BLaER1 treated with 17β-estradiol and CSF1 and Interleukin-3, amounts not matched to agents 10 nM and 100 nM (cell line): Measurements from ENCODE around the gene WDR74.

ENCODE experiments used
- H3K27ac ChIP-seq, 11 experiments: shearing (Covaris generic); formaldehyde crosslinking; 2 replicates each; pipeline ENCODE4 v1.8.1; 2022
- H3K27me3 ChIP-seq, 11 experiments: shearing (Covaris generic); formaldehyde crosslinking; 2 replicates each; pipeline ENCODE4 v1.8.1; 2022
- H3K36me3 ChIP-seq, 11 experiments: shearing (Covaris generic); formaldehyde crosslinking; 2 replicates each; pipeline ENCODE4 v1.8.1; 2022
- H3K4me1 ChIP-seq, 10 experiments: shearing (Covaris generic); formaldehyde crosslinking; 2 replicates each; pipeline ENCODE4 v1.8.1; 2022
- H3K4me2 ChIP-seq, 11 experiments: shearing (Covaris generic); formaldehyde crosslinking; 2 replicates each; pipeline ENCODE4 v1.8.1; 2022
- H3K4me3 ChIP-seq, 10 experiments: shearing (Covaris generic); formaldehyde crosslinking; 2 replicates each; pipeline ENCODE4 v1.8.1; 2022
- H3K9ac ChIP-seq, 11 experiments: shearing (Covaris generic); formaldehyde crosslinking; 2 replicates each; pipeline ENCODE4 v1.8.1; 2022
- H3K9me3 ChIP-seq, 11 experiments: shearing (Covaris generic); formaldehyde crosslinking; replicated peaks in 1 of 11; 2 replicates each; pipeline ENCODE4 v1.8.1; 2022
- H4K20me1 ChIP-seq, 11 experiments: shearing (Covaris generic); formaldehyde crosslinking; 2 replicates each; pipeline ENCODE4 v1.8.1; 2022
- Cebpa-rat ChIP-seq, 11 experiments: shearing (Covaris generic); IDR thresholded peaks; 2 replicates each; pipeline ENCODE4 v1.8.1; 2022

WDR74 gene

DNA sequence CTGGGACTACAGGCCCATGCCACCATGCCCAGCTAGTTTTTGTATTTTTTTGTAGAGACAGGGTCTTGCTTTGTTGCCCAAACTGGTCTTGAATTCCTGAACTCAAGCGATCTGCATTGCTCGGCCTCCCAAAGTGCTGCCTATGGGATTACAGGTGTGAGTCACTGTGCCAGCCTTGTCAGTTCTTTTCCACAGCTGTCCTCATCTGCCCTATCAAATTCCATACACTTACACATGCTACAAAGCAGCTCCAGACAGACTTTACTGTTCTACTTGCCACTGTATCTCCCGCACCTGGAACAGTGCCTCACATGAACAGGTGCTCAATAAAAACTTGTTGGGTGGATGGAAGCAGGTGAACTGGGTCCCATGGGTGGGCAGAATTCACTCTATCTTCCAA lies 15.7 kb downstream of the WDR74 start:
- H3K27me3 ChIP-seq = no peaks in the 10 kb centered on the region
- peaks cover 92 to 100% (median 97%) of the 10 kb centered on the region in 11 experiments for H3K36me3 ChIP-seq
- H3K4me3 ChIP-seq = no peak overlapping the region
- H3K9me3 ChIP-seq = no peaks in the 10 kb centered on the region
- TF ChIP-seq Cebpa-rat (IDR thresholded peaks at IDR 0.05) = no peak
- H3K9ac ChIP-seq = no peak overlapping the region
- H4K20me1 ChIP-seq = peaks cover 0 to 17% (median 1%) of the 10 kb centered on the region in 11 experiments; a peak in 8 of 22 replicates
- H3K4me2 ChIP-seq = no peak overlapping the region
- H3K4me1 ChIP-seq = peaks cover 0 to 8% (median 0%) of the 10 kb centered on the region in 10 experiments; a peak in 2 of 20 replicates
- H3K27ac ChIP-seq = no peak overlapping the region

DNA sequence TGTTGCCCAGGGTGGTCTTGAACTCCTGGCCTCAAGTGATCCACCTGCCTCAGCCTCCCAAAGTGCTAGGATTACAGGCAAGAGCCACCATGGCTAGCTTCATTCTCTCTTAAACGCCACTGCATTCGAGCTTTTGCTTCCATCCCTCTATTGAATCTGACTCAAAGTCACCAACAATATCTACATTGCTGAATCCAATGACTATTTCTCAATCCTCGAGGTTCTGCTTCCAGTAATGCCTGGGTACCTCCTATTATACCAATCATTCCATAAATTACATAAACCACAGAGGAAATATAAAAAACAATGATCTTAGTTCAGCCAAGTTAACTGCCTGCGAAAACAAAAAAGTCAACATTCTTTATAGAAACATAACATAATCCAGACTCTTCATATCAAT lies 22.3 kb downstream of the WDR74 start:
- H3K4me2 ChIP-seq = peak overlapping the region in 4 of 11 experiments; percentile 16 to 53 (median 40); a peak in 7 of 22 replicates
- H3K27me3 ChIP-seq = no peaks in the 10 kb centered on the region
- H3K9me3 ChIP-seq = no peaks in the 10 kb centered on the region
- peaks cover 0 to 29% (median 5%) of the 10 kb centered on the region in 10 experiments; a peak in 10 of 20 replicates for H3K4me1 ChIP-seq
- peak overlapping the region in 4 of 11 experiments; percentile 11 to 48 (median 40); a peak in 5 of 22 replicates for H3K9ac ChIP-seq
- H4K20me1 ChIP-seq = no peaks in the 10 kb centered on the region
- peak overlapping the region in 3 of 11 experiments; percentile 34 to 64 (median 56); a peak in 5 of 22 replicates for H3K27ac ChIP-seq
- H3K4me3 ChIP-seq = no peak overlapping the region
- H3K36me3 ChIP-seq = peaks cover 76 to 99% (median 82%) of the 10 kb centered on the region in 11 experiments
- TF ChIP-seq Cebpa-rat (IDR thresholded peaks at IDR 0.05) = no peak

DNA sequence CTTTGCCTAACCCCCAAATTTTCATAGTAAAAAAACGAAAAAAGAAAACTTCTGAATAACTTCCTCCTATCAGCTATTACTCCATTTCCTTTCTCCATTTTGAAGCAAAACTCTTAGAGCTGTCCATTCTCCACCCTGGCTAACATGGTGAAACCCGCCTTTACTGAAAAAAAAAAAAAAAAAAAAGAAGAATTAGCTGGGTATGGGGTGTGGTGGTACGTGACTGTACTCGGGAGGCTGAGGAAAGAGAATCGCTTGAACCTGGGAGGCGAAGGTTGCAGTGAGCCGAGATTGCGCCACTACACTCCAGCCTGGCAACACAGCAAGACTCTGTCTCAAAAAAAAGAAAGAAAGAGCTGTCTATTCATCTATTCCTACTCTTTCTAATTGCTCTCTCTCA lies 22.8 kb downstream of the WDR74 start:
- peak overlapping the region in 6 of 11 experiments; percentile 7 to 46 (median 23); a peak in 6 of 22 replicates for H3K9ac ChIP-seq
- H4K20me1 ChIP-seq = no peaks in the 10 kb centered on the region
- peaks cover 71 to 93% (median 77%) of the 10 kb centered on the region in 11 experiments for H3K36me3 ChIP-seq
- no peak for TF ChIP-seq Cebpa-rat (IDR thresholded peaks at IDR 0.05)
- H3K4me2 ChIP-seq = peak overlapping the region in 4 of 11 experiments; percentile 16 to 53 (median 40); a peak in 9 of 22 replicates
- no peaks in the 10 kb centered on the region for H3K27me3 ChIP-seq
- H3K27ac ChIP-seq = peak overlapping the region in 5 of 11 experiments; percentile 27 to 64 (median 36); a peak in 8 of 22 replicates
- H3K4me1 ChIP-seq = peaks cover 0 to 30% (median 5%) of the 10 kb centered on the region in 10 experiments; a peak in 10 of 20 replicates
- no peak overlapping the region for H3K4me3 ChIP-seq
- no peaks in the 10 kb centered on the region for H3K9me3 ChIP-seq

DNA sequence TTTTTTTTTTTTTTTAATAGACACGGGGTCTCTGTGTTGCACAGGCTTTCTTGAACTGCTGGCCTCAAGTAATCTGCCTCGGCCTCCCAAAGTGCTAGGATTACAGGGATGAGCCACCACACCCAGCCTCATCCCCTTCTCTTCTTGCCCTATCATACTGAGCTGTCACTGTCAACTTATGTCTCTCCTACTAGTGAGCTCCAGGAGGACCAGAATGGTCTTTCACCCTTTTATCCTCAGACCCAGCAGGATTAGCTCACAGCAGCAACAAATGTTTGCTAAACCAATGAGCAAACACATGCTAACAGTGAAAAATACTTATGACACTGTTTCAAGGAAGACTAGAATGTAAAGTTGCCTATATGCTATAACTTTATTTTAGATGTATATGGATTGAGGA lies 27.7 kb downstream of the WDR74 start:
- no peak for TF ChIP-seq Cebpa-rat (IDR thresholded peaks at IDR 0.05)
- no peaks in the 10 kb centered on the region for H4K20me1 ChIP-seq
- H3K36me3 ChIP-seq = peaks cover 27 to 44% (median 31%) of the 10 kb centered on the region in 11 experiments
- peaks cover 18 to 42% (median 24%) of the 10 kb centered on the region in 10 experiments for H3K4me1 ChIP-seq
- H3K9me3 ChIP-seq = no peaks in the 10 kb centered on the region
- H3K9ac ChIP-seq = no peak overlapping the region
- H3K4me3 ChIP-seq = no peak overlapping the region
- H3K27me3 ChIP-seq = no peaks in the 10 kb centered on the region
- no peak overlapping the region for H3K4me2 ChIP-seq
- H3K27ac ChIP-seq = peak overlapping the region in 1 of 11 experiments; percentile 9; a peak in 1 of 22 replicates

DNA sequence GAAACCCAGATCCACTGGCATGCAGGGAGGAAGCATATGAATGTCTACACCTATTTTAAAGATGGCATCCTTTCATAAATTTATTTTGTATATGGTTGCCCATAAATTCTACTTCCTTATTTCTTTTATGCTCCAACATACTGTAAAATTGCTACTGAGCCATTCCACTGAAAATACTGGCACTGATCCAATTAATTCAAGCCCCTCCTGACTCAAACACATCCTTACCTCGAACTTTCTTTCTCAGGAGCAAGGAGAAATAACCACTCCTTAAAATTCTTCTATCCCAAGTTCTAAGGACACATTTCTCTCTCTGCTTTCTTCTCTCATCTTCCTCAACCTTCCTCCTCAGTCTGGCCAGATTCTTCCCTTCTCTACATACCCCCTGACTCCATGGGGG lies 28.6 kb downstream of the WDR74 start:
- H3K9me3 ChIP-seq = no peaks in the 10 kb centered on the region
- H3K4me1 ChIP-seq = peaks cover 27 to 43% (median 30%) of the 10 kb centered on the region in 10 experiments
- no peak overlapping the region for H3K9ac ChIP-seq
- H3K27me3 ChIP-seq = no peaks in the 10 kb centered on the region
- H3K36me3 ChIP-seq = peaks cover 18 to 35% (median 24%) of the 10 kb centered on the region in 11 experiments
- H3K4me2 ChIP-seq = no peak overlapping the region
- H3K27ac ChIP-seq = peak overlapping the region in 2 of 11 experiments; percentile 9 to 32; a peak in 2 of 22 replicates
- no peaks in the 10 kb centered on the region for H4K20me1 ChIP-seq
- no peak for TF ChIP-seq Cebpa-rat (IDR thresholded peaks at IDR 0.05)
- no peak overlapping the region for H3K4me3 ChIP-seq

DNA sequence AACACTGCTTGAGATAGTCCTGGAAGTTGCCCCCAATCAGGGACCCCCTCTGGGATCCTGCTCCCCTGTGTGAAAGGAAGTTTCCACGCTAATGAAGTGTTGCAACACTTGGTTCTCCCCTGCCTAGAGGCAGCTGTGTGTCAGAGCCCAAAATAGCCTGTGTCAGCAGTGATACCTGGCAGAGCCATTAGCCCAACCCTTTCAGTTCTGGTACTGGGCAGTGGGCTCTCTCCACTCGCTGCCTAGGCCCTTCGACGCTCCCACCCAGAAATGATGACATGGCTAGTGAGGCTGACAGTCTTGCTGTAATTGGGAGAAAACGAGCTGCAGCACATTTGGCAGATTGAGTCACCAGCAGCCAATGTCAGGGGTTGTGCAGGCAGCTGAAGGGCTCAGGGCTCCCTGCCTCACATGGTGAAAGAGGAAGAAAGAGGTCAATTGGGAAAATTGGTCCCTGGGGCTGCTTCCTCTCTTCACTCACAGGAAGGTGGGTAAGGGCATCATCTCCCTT lies 32.7 kb downstream of the WDR74 start:
- Histone ChIP-seq H3K9me3 (no peaks in the 10 kb centered on the region), H3K27ac (peak overlapping the region; percentile 24 to 92 (median 87); a peak in 21 of 22 replicates), H3K36me3 (peaks cover 20 to 32% (median 24%) of the 10 kb centered on the region in 11 experiments), H3K4me2 (peak overlapping the region; percentile 81 to 97 (median 95)), H3K4me3 (peak overlapping the region in 9 of 10 experiments; percentile 86 to 99 (median 90); a peak in 15 of 20 replicates), H3K27me3 (no peaks in the 10 kb centered on the region), H3K9ac (peak overlapping the region; percentile 23 to 97 (median 93); a peak in 21 of 22 replicates), H4K20me1 (peaks cover 6 to 35% (median 34%) of the 10 kb centered on the region in 11 experiments; a peak in 20 of 22 replicates), H3K4me1 (peaks cover 38 to 67% (median 50%) of the 10 kb centered on the region in 10 experiments)
- peak in 9 of 11 experiments; percentile 31 to 91 (median 70); a peak in 15 of 22 replicates for TF ChIP-seq Cebpa-rat (IDR thresholded peaks at IDR 0.05)

DNA sequence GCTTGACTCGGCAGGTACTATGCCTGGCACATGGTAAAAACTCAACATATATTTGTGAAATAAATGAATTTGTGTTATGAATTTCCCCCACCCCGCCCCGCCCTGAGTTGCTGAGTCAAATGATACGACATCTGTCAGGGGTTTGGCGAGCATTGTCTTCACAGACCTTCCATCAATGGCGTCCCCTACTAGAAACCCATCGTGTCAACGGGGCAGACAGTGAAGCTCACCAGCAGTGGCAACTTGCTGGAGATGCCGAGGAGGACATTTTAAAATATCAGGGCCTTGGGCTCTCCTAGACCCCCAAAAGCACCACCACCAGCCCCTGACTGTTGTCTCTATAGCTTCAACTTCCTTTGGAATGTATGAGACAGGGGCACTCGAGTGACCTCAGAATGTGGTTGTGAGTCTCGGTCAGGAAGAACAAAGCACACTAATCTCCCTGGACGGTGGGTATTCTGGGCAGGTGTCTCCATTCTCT lies 33.4 kb downstream of the WDR74 start:
- Histone ChIP-seq H3K9ac (peak overlapping the region; percentile 72 to 97 (median 93)), H3K27ac (peak overlapping the region; percentile 39 to 92 (median 87); a peak in 21 of 22 replicates), H3K27me3 (no peaks in the 10 kb centered on the region), H4K20me1 (peaks cover 6 to 42% (median 41%) of the 10 kb centered on the region in 11 experiments; a peak in 20 of 22 replicates), H3K4me1 (peaks cover 38 to 67% (median 50%) of the 10 kb centered on the region in 10 experiments), H3K9me3 (no peaks in the 10 kb centered on the region), H3K4me2 (peak overlapping the region; percentile 81 to 97 (median 95)), H3K4me3 (peak overlapping the region; percentile 86 to 99 (median 90)), H3K36me3 (peaks cover 27 to 38% (median 30%) of the 10 kb centered on the region in 11 experiments)
- no peak for TF ChIP-seq Cebpa-rat (IDR thresholded peaks at IDR 0.05)

DNA sequence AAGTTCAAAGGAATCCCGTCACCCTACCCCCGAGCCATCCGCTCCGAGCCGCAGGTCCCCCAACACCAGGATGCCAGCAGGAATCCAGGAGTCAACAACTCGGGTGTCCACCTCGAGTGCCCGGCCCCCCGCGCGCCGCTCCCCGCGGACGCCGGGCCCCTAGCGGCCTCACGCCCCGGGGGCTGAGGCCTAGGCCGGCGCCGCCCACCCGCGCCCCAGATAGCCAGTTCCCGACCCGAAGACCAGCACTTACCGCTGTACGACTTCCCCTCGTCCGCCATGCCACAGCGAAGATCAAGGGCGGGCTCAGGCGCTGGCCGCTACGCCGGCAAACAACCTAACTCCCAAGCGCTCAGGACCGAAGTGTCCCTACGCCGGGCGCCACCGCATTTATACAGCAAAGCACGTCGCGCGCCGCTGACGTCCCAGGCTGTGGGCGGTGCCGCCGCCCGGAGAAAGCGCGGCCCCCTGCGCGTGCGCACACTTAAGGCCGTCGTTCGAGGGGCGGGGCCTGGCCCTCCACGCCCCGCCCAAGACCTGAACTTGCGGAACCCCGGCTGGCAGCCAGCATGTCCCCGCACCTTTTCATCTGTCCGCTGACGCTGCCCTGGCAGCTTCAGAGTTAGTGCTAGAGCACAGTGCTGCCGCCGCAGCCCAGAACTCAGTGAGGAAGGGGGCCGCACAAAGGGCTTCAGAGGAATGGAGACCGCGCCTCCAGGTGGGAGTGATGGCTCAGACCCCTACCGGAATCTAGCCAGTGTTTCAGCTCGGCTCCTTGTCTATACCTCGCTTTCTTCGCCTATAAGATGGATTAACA lies 34.1 kb downstream of the WDR74 start, which contains the start of gene NXF1:
Gene NXF1 (minus strand): TSS at position 365 of the 817 bp plus-strand sequence. CDS start 84 bp downstream, at position 281.
- peaks cover 6 to 49% (median 48%) of the 10 kb centered on the region in 11 experiments; a peak in 20 of 22 replicates for H4K20me1 ChIP-seq
- peak within 1 kb of the TSS; percentile 87 to 98 (median 96) for H3K4me2 ChIP-seq
- no peak for TF ChIP-seq Cebpa-rat (IDR thresholded peaks at IDR 0.05)
- no peaks in the 10 kb centered on the region for H3K27me3 ChIP-seq
- H3K4me3 ChIP-seq = peak within 1 kb of the TSS; percentile 86 to 99 (median 90)
- H3K9me3 ChIP-seq = no peaks in the 10 kb centered on the region
- peak within 1 kb of the TSS; percentile 88 to 97 (median 93) for H3K9ac ChIP-seq
- H3K36me3 ChIP-seq = peaks cover 34 to 46% (median 38%) of the 10 kb centered on the region in 11 experiments
- peak within 1 kb of the TSS; percentile 79 to 92 (median 87) for H3K27ac ChIP-seq
- peaks cover 38 to 69% (median 50%) of the 10 kb centered on the region in 10 experiments for H3K4me1 ChIP-seq
